ENCODE measurements around the gene KCNK18. TPM values are rescaled to one million over a fixed set of nuclear protein-coding genes. Genes with fewer than 3 reads are reported as not detected.

KCNK18 gene
- total RNA-seq, 2 experiments from 2014 or later: not detected

DNA sequence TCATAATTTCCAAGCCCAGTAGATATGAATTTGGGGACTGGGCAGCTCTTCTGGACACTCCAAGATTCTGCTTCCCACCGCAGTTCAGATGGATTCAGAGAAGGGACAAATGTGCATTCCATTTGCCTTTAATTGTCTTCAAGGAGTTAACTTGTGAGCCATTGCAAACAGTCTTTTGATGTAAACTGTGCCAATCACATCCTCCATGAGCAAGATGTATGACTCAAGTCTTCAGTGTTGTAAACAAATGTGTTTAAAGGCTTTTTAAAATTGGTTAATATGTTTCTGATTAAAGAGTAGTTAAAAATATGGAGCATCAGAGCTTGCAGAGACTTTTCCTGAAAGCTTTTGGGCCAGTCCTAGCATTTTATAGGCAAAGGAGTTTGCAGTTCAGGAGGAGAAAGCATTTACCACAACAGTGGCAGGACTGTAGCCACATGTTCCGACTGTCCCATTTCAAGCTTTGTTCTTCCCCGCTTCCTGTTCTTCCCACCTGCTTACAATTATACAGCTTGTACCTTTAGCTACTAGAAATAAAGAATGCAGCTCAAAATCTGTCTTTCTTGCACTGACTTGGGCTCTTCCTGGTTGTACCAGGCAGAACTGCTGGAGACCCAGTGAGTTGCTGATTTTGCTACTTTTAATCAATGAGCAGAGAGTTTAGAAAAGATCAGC lies 49.8 kb downstream of the KCNK18 start:
- Mint-ChIP-seq H3K4me1 (peaks cover 8% of the 10 kb centered on the region), H3K4me3 (no peak overlapping the region), H3K9me3 (no peaks in the 10 kb centered on the region), H3K36me3 (no peaks in the 10 kb centered on the region), H3K27ac (no peak overlapping the region), H3K27me3 (peaks cover 49% of the 10 kb centered on the region)
- DNase-seq: no peak

DNA sequence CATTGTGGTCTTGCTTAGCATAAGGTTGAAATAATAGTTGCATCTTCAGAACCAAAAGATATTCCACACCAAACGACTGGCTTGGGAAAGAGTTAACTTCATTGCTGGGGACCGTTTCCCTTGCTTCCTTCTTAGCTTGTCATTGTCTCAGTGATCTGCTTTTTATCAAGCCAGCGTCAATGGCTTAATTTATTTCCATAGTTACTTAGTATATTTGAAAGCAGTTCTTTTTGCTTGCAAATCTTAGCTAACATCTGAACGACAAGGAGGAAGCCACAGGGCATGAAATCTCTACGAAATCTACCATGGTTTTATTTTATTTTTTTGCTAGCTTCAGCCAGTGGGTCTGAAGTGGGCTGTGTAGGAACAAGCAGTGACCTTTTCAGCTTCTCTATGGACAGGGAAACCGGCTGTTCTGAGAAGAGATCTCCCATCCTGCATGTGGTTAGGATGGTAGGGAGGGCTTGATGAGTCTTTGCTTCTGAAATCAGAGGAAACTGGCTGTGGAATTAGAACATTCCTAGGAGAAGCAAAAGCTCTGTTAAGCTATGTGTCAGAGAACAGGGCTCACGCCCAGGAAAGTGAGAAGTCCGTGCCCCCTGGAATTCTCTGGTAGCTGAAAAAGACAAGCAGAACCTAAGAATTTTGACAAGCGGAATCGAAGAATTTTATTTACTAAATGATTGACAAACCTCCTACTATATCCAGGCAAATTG lies 51.6 kb downstream of the KCNK18 start:
- Mint-ChIP-seq H3K4me1 (peaks cover 8% of the 10 kb centered on the region), H3K27me3 (peaks cover 31% of the 10 kb centered on the region), H3K9me3 (no peaks in the 10 kb centered on the region), H3K4me3 (no peak overlapping the region), H3K27ac (no peak overlapping the region), H3K36me3 (no peaks in the 10 kb centered on the region)
- no peak for DNase-seq

DNA sequence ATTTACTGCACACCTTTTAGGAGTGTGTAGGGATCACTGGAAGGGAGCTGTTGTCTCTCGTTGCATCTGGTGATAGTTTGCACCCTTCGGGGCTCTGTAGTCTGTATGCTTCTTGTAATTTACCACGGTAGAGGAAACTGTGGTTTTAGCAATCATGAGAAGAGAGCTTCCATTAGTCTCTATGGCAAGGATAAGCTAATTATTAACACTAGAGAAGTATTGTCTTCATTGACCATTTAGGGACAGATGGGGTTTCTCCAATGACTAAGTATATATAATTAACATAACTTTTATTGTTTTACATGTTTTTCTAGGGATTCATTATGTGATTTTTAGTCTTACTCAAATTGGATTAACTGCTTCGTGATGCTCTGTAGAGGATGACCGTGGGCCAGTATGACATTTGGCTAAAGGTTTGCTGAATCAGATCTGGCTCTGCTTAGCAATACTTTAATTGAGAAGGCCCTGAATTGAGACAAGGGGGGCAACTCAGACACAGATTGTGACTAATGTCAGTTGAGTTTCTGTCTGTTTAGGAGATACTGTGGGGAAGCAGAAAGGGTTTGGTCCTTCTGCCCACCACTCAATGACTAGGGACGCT lies 52.3 kb downstream of the KCNK18 start:
- no peaks in the 10 kb centered on the region for H3K9me3 Mint-ChIP-seq
- H3K27ac Mint-ChIP-seq: no peak overlapping the region
- peaks cover 27% of the 10 kb centered on the region for H3K27me3 Mint-ChIP-seq
- no peaks in the 10 kb centered on the region for H3K36me3 Mint-ChIP-seq
- H3K4me3 Mint-ChIP-seq: no peak overlapping the region
- H3K4me1 Mint-ChIP-seq: peaks cover 8% of the 10 kb centered on the region
- DNase-seq: no peak

DNA sequence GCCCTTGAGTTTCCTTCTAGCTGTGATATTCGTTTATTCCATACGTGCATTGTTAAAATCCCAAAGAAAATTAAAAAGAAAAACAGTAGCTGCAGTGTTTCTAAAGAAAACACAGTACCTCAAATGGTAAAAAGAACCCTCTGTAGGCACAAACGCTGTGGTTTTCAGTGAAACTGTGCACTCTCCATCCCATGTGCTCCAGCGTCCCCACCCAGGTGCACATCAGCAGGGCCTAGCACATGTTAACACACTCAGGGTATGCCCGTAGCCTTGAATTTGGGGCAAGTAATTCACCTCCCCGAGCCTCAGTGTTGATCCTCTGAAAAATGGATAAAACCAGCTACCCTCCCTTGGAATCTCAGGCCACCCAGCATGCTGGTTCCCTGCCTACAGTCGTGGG lies 53.1 kb downstream of the KCNK18 start:
- H3K27ac Mint-ChIP-seq: no peak overlapping the region
- no peaks in the 10 kb centered on the region for H3K9me3 Mint-ChIP-seq

DNA sequence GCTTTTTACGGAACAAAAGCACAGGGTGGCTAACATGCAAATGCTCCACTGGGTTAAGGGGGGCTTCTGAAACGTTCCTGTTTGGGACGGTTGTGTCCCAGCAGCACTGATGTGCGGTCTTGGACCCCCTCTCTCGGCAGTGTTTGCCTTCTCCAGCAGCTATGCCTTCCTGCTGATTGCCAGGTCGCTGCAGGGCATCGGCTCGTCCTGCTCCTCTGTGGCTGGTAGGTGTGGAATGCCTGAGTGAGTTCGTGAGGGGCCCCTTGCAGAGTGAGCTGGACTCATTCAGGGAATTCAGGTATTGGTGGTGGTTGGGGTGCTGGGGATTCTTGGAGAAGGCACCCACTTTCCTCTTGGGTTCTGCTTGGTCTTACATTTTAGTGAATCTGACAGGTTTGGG lies 56.6 kb downstream of the KCNK18 start:
- Mint-ChIP-seq H3K9me3 (no peaks in the 10 kb centered on the region), H3K4me3 (no peak overlapping the region), H3K27ac (no peak overlapping the region), H3K4me1 (peaks cover 3% of the 10 kb centered on the region), H3K36me3 (no peaks in the 10 kb centered on the region), H3K27me3 (peaks cover 19% of the 10 kb centered on the region)
- DNase-seq: no peak

More for the DNA sequence above, 53.1 kb downstream of the KCNK18 start:
- DNase-seq: no peak
- no peak overlapping the region for H3K4me3 Mint-ChIP-seq
- H3K4me1 Mint-ChIP-seq: peaks cover 8% of the 10 kb centered on the region
- H3K27me3 Mint-ChIP-seq: peaks cover 30% of the 10 kb centered on the region
- no peaks in the 10 kb centered on the region for H3K36me3 Mint-ChIP-seq

DNA sequence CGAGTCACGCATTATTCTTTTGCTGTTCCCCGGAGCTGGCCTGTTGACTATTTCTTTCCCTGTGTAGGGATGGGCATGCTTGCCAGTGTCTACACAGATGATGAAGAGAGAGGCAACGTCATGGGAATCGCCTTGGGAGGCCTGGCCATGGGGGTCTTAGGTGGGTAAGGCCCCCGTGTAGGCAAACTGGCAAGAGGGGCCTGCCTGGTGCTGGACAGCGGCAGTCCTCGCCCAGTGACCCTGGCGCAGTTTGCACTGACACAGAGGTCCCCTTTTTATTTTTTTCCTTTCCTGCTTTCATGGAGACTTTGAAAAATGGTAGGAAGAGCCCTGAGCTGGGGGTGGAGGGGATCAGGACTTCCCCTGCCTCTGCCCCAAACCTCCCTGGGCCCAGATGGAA lies 57.0 kb downstream of the KCNK18 start:
- Mint-ChIP-seq H3K36me3 (no peaks in the 10 kb centered on the region), H3K4me3 (no peak overlapping the region), H3K27me3 (peaks cover 19% of the 10 kb centered on the region), H3K27ac (no peak overlapping the region), H3K4me1 (peaks cover 4% of the 10 kb centered on the region), H3K9me3 (no peaks in the 10 kb centered on the region)
- DNase-seq: no peak

DNA sequence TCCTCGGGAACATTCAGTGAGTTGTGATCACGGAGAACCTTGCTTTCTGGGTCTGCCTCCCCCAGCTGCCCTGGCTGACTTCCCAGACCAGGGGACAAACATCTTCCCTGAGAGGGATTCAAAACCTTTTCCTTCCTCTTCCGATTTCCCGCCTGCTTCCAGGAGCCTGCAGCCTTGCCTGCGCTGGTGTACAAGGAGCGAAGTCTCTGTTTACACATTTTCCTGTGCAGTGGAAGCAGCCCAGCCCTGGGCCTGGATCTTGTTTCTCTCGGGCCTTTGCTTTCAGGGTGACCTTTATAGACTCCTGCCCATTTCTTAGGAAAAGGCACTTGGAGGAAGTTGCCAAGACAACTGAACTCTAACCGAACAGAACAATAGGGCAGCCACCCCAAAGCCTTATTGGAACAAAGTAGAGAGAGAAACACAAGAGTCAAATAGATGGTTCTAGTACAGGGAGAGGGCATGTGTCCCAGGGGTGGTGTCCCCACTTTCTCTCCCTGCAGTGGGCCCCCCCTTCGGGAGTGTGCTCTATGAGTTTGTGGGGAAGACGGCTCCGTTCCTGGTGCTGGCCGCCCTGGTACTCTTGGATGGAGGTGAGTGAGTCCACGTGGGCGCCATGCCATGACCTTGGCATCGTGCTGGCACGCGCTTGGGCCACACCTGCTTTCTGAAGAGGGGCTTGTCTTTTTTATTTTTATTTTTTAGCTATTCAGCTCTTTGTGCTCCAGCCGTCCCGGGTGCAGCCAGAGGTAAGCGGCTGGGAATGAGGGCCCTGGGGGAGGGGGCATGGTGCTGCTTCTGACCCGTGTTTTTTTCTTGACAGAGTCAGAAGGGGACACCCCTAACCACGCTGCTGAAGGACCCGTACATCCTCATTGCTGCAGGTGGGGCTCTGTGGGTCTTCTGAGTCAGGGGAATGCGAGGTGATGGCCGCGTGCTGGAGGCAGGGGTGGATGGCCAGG lies 57.8 kb downstream of the KCNK18 start:
- Mint-ChIP-seq H3K27me3 (peaks cover 20% of the 10 kb centered on the region), H3K4me3 (no peak overlapping the region), H3K36me3 (no peaks in the 10 kb centered on the region), H3K27ac (no peak overlapping the region), H3K9me3 (no peaks in the 10 kb centered on the region), H3K4me1 (peaks cover 5% of the 10 kb centered on the region)
- no peak for DNase-seq

DNA sequence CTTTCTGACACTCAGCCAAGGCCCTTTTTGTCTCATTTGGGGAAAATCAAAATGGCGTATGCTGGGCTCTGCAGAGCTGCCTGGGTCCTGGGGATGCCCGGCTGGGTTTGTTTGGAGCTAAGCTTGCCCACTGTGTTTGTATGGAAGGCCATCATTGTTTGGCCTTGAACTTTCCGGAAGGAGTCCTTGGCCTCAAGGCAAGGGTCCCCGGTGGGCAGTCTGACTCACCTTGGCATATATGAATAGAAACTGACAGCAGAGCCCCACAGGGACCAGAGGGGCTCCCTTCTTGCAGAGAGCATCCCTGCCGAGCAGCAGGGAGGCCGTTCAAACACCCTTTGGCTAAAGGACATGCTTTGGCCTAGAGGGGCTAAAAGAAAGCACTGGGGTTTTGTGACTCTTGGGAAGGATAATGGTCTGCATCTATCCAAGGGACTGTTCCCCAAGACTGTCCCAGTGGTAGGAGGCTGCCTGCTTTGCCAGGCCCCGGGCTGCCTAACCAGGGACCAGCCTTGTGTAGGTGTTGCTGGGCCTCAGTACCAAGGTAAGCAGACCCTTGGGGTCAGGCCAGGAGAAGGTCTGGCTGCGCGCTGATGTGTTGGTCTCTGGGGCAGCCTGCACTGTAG lies 58.7 kb downstream of the KCNK18 start:
- Mint-ChIP-seq H3K9me3 (no peaks in the 10 kb centered on the region), H3K36me3 (no peaks in the 10 kb centered on the region), H3K4me3 (no peak overlapping the region), H3K4me1 (peaks cover 5% of the 10 kb centered on the region), H3K27me3 (peaks cover 28% of the 10 kb centered on the region), H3K27ac (no peak overlapping the region)
- no peak for DNase-seq

DNA sequence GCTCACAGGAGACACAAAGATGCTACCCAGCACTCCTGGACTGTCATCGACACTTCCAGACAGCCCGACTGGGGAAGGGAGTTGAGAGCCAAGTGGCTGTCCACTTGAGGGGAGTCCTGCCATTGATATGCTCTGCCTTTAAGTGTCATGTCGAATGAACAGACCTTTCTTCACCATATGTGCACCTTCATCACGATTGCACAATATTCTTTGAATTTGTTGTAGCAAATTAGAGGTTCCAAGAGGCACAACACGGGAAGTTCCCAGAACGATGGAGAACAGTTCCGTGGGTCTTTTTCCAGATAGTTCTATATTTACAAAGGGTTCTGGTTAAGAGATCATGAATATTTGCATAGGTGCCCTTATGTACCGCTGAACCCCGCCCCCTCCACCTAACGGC lies 59.6 kb downstream of the KCNK18 start:
- no peak for DNase-seq
- H3K27ac Mint-ChIP-seq: no peak overlapping the region
- H3K9me3 Mint-ChIP-seq: no peaks in the 10 kb centered on the region
- H3K27me3 Mint-ChIP-seq: peaks cover 29% of the 10 kb centered on the region
- H3K4me1 Mint-ChIP-seq: peaks cover 5% of the 10 kb centered on the region
- H3K36me3 Mint-ChIP-seq: no peaks in the 10 kb centered on the region
- no peak overlapping the region for H3K4me3 Mint-ChIP-seq

DNA sequence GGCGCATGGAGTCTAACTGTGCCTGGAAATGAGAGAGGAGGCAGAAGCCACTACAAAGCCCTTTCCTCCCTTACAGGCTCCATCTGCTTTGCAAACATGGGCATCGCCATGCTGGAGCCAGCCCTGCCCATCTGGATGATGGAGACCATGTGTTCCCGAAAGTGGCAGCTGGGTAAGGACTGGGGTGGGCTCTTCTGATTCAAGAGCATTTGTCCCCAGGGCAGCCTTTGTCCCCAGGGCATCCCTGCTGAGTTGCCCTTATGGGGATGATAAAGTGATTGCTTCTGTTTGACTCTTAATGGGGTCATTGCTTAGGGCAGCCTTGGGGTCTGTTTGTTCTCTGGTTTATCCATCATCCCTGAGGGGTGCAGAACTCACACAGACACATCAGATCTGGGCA lies 60.4 kb downstream of the KCNK18 start:
- peaks cover 5% of the 10 kb centered on the region for H3K4me1 Mint-ChIP-seq
- peaks cover 34% of the 10 kb centered on the region for H3K27me3 Mint-ChIP-seq
- no peak overlapping the region for H3K4me3 Mint-ChIP-seq
- no peak for DNase-seq
- H3K36me3 Mint-ChIP-seq: no peaks in the 10 kb centered on the region
- H3K9me3 Mint-ChIP-seq: no peaks in the 10 kb centered on the region
- H3K27ac Mint-ChIP-seq: no peak overlapping the region

DNA sequence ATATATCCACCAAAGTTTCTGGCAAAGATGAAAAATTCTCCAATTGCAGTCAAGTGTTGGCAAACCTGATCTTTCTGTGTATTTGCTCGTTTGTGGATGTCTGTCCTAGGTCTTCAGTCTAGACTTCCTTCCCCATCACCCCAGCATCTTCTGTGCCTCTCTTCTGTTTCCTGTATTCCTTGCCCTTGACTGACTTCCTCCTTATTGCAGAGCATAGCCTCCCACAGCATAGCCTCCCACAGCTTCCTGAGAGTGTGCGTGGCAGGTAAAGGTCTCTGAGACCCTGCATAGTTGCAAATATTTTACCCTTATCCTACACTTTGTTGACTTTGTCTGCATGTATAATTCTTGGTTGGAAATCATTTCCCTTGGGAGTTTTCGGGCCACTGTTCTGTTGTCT lies 62.0 kb downstream of the KCNK18 start:
- H3K9me3 Mint-ChIP-seq: no peaks in the 10 kb centered on the region

More for the DNA sequence above, 62.0 kb downstream of the KCNK18 start:
- Mint-ChIP-seq H3K4me3 (no peak overlapping the region), H3K4me1 (peaks cover 5% of the 10 kb centered on the region), H3K27me3 (peaks cover 34% of the 10 kb centered on the region), H3K36me3 (no peaks in the 10 kb centered on the region), H3K27ac (no peak overlapping the region)
- no peak for DNase-seq

Other genes starting within 250 kb of the KCNK18 start
- under 1 TPM; 0.08 TPM for gene SHTN1, start 192.3 kb upstream of the KCNK18 start, total RNA-seq
- gene VAX1, start 59.2 kb upstream of the KCNK18 start, total RNA-seq: not detected
- gene SLC18A2, start 43.6 kb downstream of the KCNK18 start, total RNA-seq: not detected
- gene PDZD8, start 178.0 kb downstream of the KCNK18 start, total RNA-seq: 10 to 100 TPM; 19.7 to 20.4 TPM